ENCODE measurements around the gene CCDC171. TPM values are rescaled to one million over a fixed set of nuclear protein-coding genes. Genes with fewer than 3 reads are reported as not detected.

CCDC171 gene
- polyA plus RNA-seq, 1 experiment: 0.81 TPM

- Histone ChIP-seq H3K27ac (ENCODE audit: low read depth, low read length) (no peak overlapping the region), H3K4me3 (ENCODE audit: low read depth, low read length) (no peak overlapping the region), H3K9me3 (ENCODE audit: control insufficient read depth, insufficient read depth, low read length) (no peaks in the 10 kb centered on the region), H3K27me3 (ENCODE audit: control insufficient read depth, insufficient read depth, low read length) (no peaks in the 10 kb centered on the region)
- ChIA-PET POLR2A (no interaction called here), CTCF (no interaction called here)
- TF ChIP-seq, protein P1, sequence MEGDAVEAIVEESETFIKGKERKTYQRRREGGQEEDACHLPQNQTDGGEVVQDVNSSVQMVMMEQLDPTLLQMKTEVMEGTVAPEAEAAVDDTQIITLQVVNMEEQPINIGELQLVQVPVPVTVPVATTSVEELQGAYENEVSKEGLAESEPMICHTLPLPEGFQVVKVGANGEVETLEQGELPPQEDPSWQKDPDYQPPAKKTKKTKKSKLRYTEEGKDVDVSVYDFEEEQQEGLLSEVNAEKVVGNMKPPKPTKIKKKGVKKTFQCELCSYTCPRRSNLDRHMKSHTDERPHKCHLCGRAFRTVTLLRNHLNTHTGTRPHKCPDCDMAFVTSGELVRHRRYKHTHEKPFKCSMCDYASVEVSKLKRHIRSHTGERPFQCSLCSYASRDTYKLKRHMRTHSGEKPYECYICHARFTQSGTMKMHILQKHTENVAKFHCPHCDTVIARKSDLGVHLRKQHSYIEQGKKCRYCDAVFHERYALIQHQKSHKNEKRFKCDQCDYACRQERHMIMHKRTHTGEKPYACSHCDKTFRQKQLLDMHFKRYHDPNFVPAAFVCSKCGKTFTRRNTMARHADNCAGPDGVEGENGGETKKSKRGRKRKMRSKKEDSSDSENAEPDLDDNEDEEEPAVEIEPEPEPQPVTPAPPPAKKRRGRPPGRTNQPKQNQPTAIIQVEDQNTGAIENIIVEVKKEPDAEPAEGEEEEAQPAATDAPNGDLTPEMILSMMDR (IDR thresholded peaks at IDR 0.05; ENCODE audit: low read depth, low read length): no peak
- DNase-seq (ENCODE audit: low read depth, low spot score): no peak
Observed at GRCh38 chr9:15743512-15743911, 190.7 kb downstream of the CCDC171 start.

- DNase-seq (ENCODE audit: low read depth, low spot score): no peak
- ChIA-PET POLR2A (no interaction called here), CTCF (no interaction called here)
- Histone ChIP-seq H3K27me3 (ENCODE audit: control insufficient read depth, insufficient read depth, low read length) (no peaks in the 10 kb centered on the region), H3K27ac (ENCODE audit: low read depth, low read length) (no peak overlapping the region), H3K4me3 (ENCODE audit: low read depth, low read length) (no peak overlapping the region), H3K9me3 (ENCODE audit: control insufficient read depth, insufficient read depth, low read length) (no peaks in the 10 kb centered on the region)
- TF ChIP-seq, protein P1 (IDR thresholded peaks at IDR 0.05; ENCODE audit: low read depth, low read length): no peak
Observed at GRCh38 chr9:15744196-15744595, 191.4 kb downstream of the CCDC171 start.

DNA sequence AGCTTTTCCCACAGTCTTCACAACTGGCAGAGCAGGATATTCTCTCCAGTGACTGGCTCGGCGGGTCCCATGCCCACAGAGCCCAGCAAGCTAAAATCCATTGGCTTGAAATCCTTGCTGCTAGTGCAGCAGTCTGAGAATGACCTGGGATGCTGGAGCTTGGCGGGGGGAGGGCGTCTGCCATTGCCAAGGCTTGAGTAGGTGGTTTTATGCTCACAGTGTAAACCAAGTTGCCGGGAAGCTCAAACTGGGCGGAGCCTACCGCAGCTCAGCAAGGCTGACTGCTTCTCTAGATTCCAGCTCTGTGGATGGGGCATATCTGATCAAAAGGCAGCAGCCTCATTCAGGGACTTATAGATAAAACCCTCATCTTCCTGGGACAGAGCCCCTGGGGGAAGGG lies 194.1 kb downstream of the CCDC171 start:
- H3K4me3 ChIP-seq (ENCODE audit: low read depth, low read length): no peak overlapping the region
- no peaks in the 10 kb centered on the region for H3K9me3 ChIP-seq (ENCODE audit: control insufficient read depth, insufficient read depth, low read length)
- H3K27me3 ChIP-seq (ENCODE audit: control insufficient read depth, insufficient read depth, low read length): no peaks in the 10 kb centered on the region
- ChIA-PET POLR2A (no interaction called here), CTCF (no interaction called here)
- TF ChIP-seq, protein P1 (IDR thresholded peaks at IDR 0.05; ENCODE audit: low read depth, low read length): no peak
- no peak overlapping the region for H3K27ac ChIP-seq (ENCODE audit: low read depth, low read length)
- DNase-seq (ENCODE audit: low read depth, low spot score): no peak

GRCh38 chr9:15755660-15756059 lies 202.8 kb downstream of the CCDC171 start:
- H3K4me3 ChIP-seq (ENCODE audit: low read depth, low read length): no peak overlapping the region
- no peaks in the 10 kb centered on the region for H3K27me3 ChIP-seq (ENCODE audit: control insufficient read depth, insufficient read depth, low read length)
- TF ChIP-seq, protein P1 (IDR thresholded peaks at IDR 0.05; ENCODE audit: low read depth, low read length): no peak
- H3K9me3 ChIP-seq (ENCODE audit: control insufficient read depth, insufficient read depth, low read length): no peaks in the 10 kb centered on the region
- DNase-seq (ENCODE audit: low read depth, low spot score): no peak
- POLR2A ChIA-PET: no interaction called here
- CTCF ChIA-PET: no interaction called here
- no peak overlapping the region for H3K27ac ChIP-seq (ENCODE audit: low read depth, low read length)

DNA sequence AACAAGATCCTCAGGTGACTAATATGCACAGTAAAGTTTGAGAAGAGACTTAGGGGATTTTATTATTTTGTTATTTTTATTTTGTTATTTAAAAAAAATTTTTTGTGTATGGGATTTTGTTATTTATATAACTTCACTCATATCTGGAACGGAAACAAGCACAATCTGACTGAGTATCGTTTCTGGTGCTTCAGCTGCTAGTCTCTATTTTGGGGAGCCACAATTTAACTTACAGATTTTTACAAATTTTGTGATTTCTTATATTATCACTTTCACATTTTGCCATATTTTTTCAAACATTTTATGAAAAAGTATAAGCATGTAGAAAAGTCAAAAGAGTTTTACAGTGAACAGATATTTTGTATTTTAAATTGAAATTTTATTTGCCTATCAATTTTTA lies 208.7 kb downstream of the CCDC171 start:
- TF ChIP-seq, protein P1 (IDR thresholded peaks at IDR 0.05; ENCODE audit: low read depth, low read length): no peak
- H3K27ac ChIP-seq (ENCODE audit: low read depth, low read length): no peak overlapping the region
- POLR2A ChIA-PET: no interaction called here

More for the DNA sequence above, 208.7 kb downstream of the CCDC171 start:
- Histone ChIP-seq H3K4me3 (ENCODE audit: low read depth, low read length) (no peak overlapping the region), H3K9me3 (ENCODE audit: control insufficient read depth, insufficient read depth, low read length) (no peaks in the 10 kb centered on the region), H3K27me3 (ENCODE audit: control insufficient read depth, insufficient read depth, low read length) (no peaks in the 10 kb centered on the region)
- no peak for DNase-seq (ENCODE audit: low read depth, low spot score)
- CTCF ChIA-PET: no interaction called here
